ENCODE measurements around the gene NGB. TPM values are rescaled to one million over a fixed set of nuclear protein-coding genes. Genes with fewer than 3 reads are reported as not detected.

NGB gene
- total RNA-seq, 4 donors from 2014 or later: not detected

GRCh38 chr14:77311217-77311616 is 40.2 kb upstream of the NGB start:
- H3K4me3 ChIP-seq: no peak overlapping the region
- H3K27ac ChIP-seq: peak overlapping the region in 1 of 4 donors; percentile 55
- H3K9me3 ChIP-seq: no peaks in the 10 kb centered on the region
- H3K36me3 ChIP-seq: peaks cover 0 to 5% (median 0%) of the 10 kb centered on the region in 3 donors
- H3K4me1 ChIP-seq: peaks cover 0 to 75% (median 38%) of the 10 kb centered on the region in 4 donors
- no peak for DNase-seq (ENCODE audit: low spot score in 2 of 2)
- no peak for TF ChIP-seq EP300 (IDR thresholded peaks at IDR 0.05)
- no peak for TF ChIP-seq POLR2A (IDR thresholded peaks at IDR 0.05)
- TF ChIP-seq, protein P1, sequence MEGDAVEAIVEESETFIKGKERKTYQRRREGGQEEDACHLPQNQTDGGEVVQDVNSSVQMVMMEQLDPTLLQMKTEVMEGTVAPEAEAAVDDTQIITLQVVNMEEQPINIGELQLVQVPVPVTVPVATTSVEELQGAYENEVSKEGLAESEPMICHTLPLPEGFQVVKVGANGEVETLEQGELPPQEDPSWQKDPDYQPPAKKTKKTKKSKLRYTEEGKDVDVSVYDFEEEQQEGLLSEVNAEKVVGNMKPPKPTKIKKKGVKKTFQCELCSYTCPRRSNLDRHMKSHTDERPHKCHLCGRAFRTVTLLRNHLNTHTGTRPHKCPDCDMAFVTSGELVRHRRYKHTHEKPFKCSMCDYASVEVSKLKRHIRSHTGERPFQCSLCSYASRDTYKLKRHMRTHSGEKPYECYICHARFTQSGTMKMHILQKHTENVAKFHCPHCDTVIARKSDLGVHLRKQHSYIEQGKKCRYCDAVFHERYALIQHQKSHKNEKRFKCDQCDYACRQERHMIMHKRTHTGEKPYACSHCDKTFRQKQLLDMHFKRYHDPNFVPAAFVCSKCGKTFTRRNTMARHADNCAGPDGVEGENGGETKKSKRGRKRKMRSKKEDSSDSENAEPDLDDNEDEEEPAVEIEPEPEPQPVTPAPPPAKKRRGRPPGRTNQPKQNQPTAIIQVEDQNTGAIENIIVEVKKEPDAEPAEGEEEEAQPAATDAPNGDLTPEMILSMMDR (IDR thresholded peaks at IDR 0.05): no peak
- no peaks in the 10 kb centered on the region for H3K27me3 ChIP-seq
- WGBS, 2 donors: 95 to 97% methylated on average over 2 of the region's 2 CpGs

- no peaks in the 10 kb centered on the region for H3K9me3 ChIP-seq
- TF ChIP-seq EP300 (IDR thresholded peaks at IDR 0.05) (no peak), POLR2A (IDR thresholded peaks at IDR 0.05) (no peak)
- TF ChIP-seq, protein P1 (IDR thresholded peaks at IDR 0.05): no peak
- WGBS, 2 donors: 81 to 83% methylated on average over 4 of the region's 4 CpGs
- peaks cover 0 to 75% (median 41%) of the 10 kb centered on the region in 4 donors for H3K4me1 ChIP-seq
- H3K27me3 ChIP-seq: no peaks in the 10 kb centered on the region
- peak overlapping the region in 1 of 4 donors; percentile 55 for H3K27ac ChIP-seq
- DNase-seq (ENCODE audit: low spot score in 2 of 2): no peak
- peaks cover 0 to 13% (median 0%) of the 10 kb centered on the region in 3 donors for H3K36me3 ChIP-seq
- H3K4me3 ChIP-seq: no peak overlapping the region
Observed at GRCh38 chr14:77310026-77310425, 39.0 kb upstream of the NGB start.

DNA sequence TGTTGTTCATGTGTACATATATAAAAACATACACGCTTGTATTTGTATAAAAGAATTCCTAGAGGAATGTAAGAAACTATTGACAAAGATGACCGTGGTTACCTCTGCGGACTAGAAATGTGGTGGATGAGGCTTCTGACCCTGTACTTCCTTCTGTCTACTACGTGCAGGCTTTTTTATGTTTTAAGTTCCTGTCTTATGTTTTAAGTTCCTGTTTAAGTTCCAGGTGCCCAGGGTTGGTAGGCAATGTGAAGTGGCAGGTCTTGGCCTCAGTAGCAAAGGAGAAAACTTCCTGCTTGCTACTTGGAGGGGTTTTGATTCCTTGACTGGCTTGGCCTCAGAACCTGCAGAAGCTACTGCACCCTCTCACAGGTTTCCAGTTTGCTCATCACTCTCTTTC is 38.1 kb upstream of the NGB start:
- TF ChIP-seq POLR2A (IDR thresholded peaks at IDR 0.05): no peak
- no peak for TF ChIP-seq EP300 (IDR thresholded peaks at IDR 0.05)
- TF ChIP-seq, protein P1 (IDR thresholded peaks at IDR 0.05): no peak
- H3K9me3 ChIP-seq: no peaks in the 10 kb centered on the region
- DNase-seq (ENCODE audit: low spot score in 2 of 2): no peak
- no peak overlapping the region for H3K4me3 ChIP-seq
- peaks cover 0 to 74% (median 39%) of the 10 kb centered on the region in 4 donors for H3K4me1 ChIP-seq
- peaks cover 0 to 13% (median 0%) of the 10 kb centered on the region in 3 donors for H3K36me3 ChIP-seq
- no peaks in the 10 kb centered on the region for H3K27me3 ChIP-seq
- WGBS, 2 donors: 52 to 59% methylated on average over 4 of the region's 4 CpGs
- H3K27ac ChIP-seq: peak overlapping the region in 3 of 4 donors; percentile 38 to 87 (median 50)

- H3K4me3 ChIP-seq: peak overlapping the region in 2 of 4 donors; percentile 6 to 8
- WGBS, 2 donors: 9 to 22% methylated on average over 3 of the region's 3 CpGs
- peaks cover 0 to 22% (median 0%) of the 10 kb centered on the region in 3 donors for H3K36me3 ChIP-seq
- H3K9me3 ChIP-seq: no peaks in the 10 kb centered on the region
- TF ChIP-seq, protein P1 (IDR thresholded peaks at IDR 0.05): no peak
- TF ChIP-seq POLR2A (IDR thresholded peaks at IDR 0.05): no peak
- no peak for TF ChIP-seq EP300 (IDR thresholded peaks at IDR 0.05)
- H3K27ac ChIP-seq: peak overlapping the region; percentile 72 to 95 (median 80)
- no peak for DNase-seq (ENCODE audit: low spot score in 2 of 2)
- H3K27me3 ChIP-seq: no peaks in the 10 kb centered on the region
- peaks cover 0 to 73% (median 29%) of the 10 kb centered on the region in 4 donors for H3K4me1 ChIP-seq
Observed at GRCh38 chr14:77306851-77307496, 36.0 kb upstream of the NGB start.

- DNase-seq (ENCODE audit: low spot score in 2 of 2): no peak
- H3K27ac ChIP-seq: peak overlapping the region; percentile 72 to 95 (median 80)
- H3K27me3 ChIP-seq: no peaks in the 10 kb centered on the region
- 23 to 39% methylated on average over 3 of the region's 3 CpGs for WGBS, 2 donors
- no peak for TF ChIP-seq POLR2A (IDR thresholded peaks at IDR 0.05)
- TF ChIP-seq, protein P1 (IDR thresholded peaks at IDR 0.05): no peak
- peak in 1 of 2 donors; percentile 42 for TF ChIP-seq EP300 (IDR thresholded peaks at IDR 0.05)
- H3K4me3 ChIP-seq: peak overlapping the region in 1 of 4 donors; percentile 8
- peaks cover 0 to 22% (median 0%) of the 10 kb centered on the region in 3 donors for H3K36me3 ChIP-seq
- no peaks in the 10 kb centered on the region for H3K9me3 ChIP-seq
- H3K4me1 ChIP-seq: peaks cover 0 to 79% (median 29%) of the 10 kb centered on the region in 4 donors
Observed at GRCh38 chr14:77306416-77306815, 35.4 kb upstream of the NGB start.
